BE2C (cell line): ENCODE data around the gene USP11.
A peak's percentile ranks its signal among the peaks of the same experiment; 100 is the strongest.

Source experiments
- DNase-seq: peaks from one replicate; pipeline ENCODE4 v3.0.0-alpha.2; 2020
- H3K27me3 ChIP-seq: fragments of 250-450 bp; sonication (Bioruptor Pico); 2 replicates; pipeline ENCODE4 v1.5.1; 2020; ENCODE audit warnings: mild to moderate bottlenecking
- H3K36me3 ChIP-seq: fragments of 250-450 bp; sonication (Bioruptor Pico); 2 replicates; pipeline ENCODE4 v1.5.1; 2020; ENCODE audit warnings: mild to moderate bottlenecking
- H3K4me1 ChIP-seq: fragments of 250-450 bp; sonication (Bioruptor Pico); 2 replicates; pipeline ENCODE4 v1.5.1; 2020
- H3K4me3 ChIP-seq: 2 replicates; pipeline ENCODE4 v1.5.1; 2011; ENCODE audit warnings: low read depth, low read length
- H3K9me3 ChIP-seq: fragments of 250-450 bp; sonication (Bioruptor Pico); 2 replicates; pipeline ENCODE4 v1.5.1; 2020
- CTCF ChIP-seq: IDR thresholded peaks from 2 replicates; pipeline ENCODE4 v1.5.1; 2012; ENCODE audit warnings: mild to moderate bottlenecking, low read depth, low read length

Gene USP11

DNA sequence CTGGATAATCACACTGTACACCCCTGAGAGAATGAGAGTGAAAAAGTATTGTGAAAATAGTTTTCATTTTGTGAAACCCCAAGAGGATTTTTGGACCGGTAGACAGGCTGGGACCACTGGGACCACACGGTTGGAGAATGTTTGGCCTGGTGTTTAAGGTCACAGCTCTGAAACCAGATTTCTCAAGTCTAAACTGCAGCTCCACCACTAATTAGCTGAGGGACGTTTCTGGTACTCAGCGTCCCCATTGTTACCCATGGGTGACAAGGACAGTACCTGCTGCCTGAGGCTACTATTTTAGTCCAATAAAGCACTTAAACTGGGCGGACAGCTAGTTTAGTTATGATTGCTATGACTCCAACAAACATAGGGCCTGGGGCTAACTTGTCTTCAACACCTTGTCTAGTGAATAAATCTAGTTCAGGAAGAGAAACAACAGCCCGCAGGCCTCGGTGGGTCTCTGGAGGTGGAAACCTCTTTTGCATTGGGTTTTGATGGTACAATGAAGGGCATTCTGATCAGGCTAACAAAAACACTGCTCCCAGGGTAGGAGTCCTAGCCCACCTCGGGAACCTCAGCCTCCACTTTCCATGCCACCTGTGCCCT, 509 bp upstream of the USP11 start:
- Histone ChIP-seq H3K4me3 (peak overlapping the region; percentile 77), H3K36me3 (no peaks in the 10 kb centered on the region), H3K4me1 (no peaks in the 10 kb centered on the region), H3K27me3 (no peaks in the 10 kb centered on the region), H3K9me3 (no peaks in the 10 kb centered on the region)
- TF ChIP-seq CTCF: no peak
- DNase-seq: no peak

DNA sequence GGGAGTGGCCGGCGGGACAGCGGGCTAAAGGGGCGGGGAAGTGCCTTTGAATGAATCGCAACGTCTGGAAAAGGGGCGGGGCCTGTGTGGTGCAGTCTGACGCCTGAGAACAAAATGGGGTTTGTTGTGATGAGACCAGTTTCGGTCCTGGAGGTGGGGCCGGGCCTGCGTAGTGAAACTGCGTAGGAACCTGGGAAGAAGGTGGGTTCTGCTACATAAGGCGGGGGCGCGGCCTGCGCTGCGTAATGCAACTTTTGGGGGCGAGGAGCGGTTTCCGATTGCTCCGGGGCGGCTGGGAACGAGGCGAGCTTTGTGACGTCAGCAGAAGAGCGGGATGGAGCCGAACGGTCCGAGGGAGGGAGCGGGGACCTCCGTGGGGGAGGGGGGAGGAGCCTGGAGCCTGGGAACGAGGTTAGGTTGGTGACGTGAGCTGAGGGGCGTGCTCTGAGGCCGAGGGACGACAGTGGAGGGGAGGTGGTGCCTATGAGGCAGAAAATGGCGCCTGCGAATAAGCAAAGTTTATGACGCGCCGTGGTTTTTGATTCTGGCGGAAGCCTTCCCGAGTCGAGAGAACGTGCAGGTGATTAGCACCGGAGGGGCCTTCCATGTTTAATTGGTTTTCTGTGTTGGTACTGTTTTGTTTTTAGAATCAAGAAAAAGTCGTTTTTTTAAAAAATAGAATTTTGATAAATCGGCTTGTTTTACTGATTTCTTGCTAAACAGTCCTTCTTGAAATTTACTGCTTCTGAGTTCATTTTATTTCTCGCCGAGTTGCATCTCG, 714 bp downstream of the USP11 start:
- H3K36me3 ChIP-seq: no peaks in the 10 kb centered on the region
- H3K9me3 ChIP-seq: no peaks in the 10 kb centered on the region
- no peaks in the 10 kb centered on the region for H3K27me3 ChIP-seq
- H3K4me3 ChIP-seq: peak overlapping the region; percentile 77
- DNase-seq: peak; percentile 88
- H3K4me1 ChIP-seq: no peaks in the 10 kb centered on the region
- no peak for TF ChIP-seq CTCF

DNA sequence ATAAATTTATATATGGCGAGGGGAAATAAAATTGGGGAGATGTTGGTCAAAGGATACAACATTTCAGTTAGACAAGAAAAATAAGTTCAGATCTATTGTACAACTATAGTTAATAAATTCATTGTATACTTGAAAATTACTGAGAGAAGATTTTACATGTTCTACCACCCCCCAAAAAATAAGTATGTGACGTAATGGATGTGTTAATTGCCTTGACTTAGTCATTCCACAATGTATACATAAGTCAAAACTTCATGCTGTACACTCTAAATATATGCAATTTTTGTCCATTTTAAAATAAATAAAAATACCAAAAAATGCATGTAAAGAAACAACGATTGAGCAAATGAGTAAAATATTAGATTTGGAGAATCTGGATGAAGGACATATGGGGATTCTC, 1.8 kb downstream of the USP11 start:
- TF ChIP-seq CTCF: no peak
- Histone ChIP-seq H3K4me3 (peak overlapping the region; percentile 77), H3K4me1 (no peaks in the 10 kb centered on the region), H3K9me3 (no peaks in the 10 kb centered on the region), H3K36me3 (no peaks in the 10 kb centered on the region), H3K27me3 (no peaks in the 10 kb centered on the region)
- DNase-seq: no peak

DNA sequence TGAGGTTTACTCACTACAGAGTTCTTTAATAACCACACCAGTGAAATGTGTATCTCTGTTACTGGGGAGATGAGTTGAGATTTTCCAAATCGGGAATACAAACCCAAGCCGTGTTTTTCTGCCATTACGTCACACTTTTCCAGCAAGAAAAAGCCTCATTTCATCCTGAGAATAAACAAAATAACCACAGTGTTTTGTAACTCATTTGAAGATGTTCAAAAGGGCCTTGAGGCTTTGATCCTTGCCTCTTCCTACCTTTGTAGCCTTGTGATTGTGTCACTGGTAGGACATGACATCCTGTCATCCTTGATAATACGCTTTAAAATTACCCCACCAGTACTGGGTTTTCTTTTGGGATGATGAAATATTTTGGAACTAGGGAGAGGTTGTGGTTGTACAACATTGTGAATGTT, 2.9 kb downstream of the USP11 start:
- TF ChIP-seq CTCF: no peak
- DNase-seq: no peak

DNA sequence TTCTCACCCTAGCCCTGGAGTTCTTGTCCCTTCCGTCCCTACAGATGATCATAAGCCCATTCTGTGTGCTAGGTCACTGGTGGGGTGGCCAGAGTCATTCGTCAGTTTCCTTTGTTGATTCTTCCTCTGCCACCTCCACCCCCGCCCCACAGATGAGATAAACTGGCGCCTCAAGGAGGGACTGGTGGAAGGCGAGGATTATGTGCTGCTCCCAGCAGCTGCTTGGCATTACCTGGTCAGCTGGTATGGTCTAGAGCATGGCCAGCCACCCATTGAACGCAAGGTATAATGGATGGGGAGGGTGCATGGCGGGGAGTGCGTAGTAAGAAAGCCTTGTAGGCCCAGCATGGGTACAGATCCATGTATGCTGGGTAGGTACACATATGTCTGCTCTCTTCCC, 6.4 kb downstream of the USP11 start:
- H3K4me1 ChIP-seq: no peaks in the 10 kb centered on the region
- no peaks in the 10 kb centered on the region for H3K9me3 ChIP-seq
- no peak overlapping the region for H3K4me3 ChIP-seq
- H3K36me3 ChIP-seq: no peaks in the 10 kb centered on the region
- no peak for DNase-seq
- no peaks in the 10 kb centered on the region for H3K27me3 ChIP-seq
- TF ChIP-seq CTCF: no peak

More for the DNA sequence above, 2.9 kb downstream of the USP11 start:
- H3K27me3 ChIP-seq: no peaks in the 10 kb centered on the region
- H3K4me1 ChIP-seq: no peaks in the 10 kb centered on the region
- H3K36me3 ChIP-seq: no peaks in the 10 kb centered on the region
- no peaks in the 10 kb centered on the region for H3K9me3 ChIP-seq
- no peak overlapping the region for H3K4me3 ChIP-seq

GRCh38 chrX:47239898-47240545, 7.2 kb downstream of the USP11 start:
- H3K4me3 ChIP-seq: no peak overlapping the region
- H3K9me3 ChIP-seq: no peaks in the 10 kb centered on the region
- TF ChIP-seq CTCF: no peak
- no peaks in the 10 kb centered on the region; the same call in 1 of the 2 replicates for H3K36me3 ChIP-seq
- DNase-seq: no peak
- H3K27me3 ChIP-seq: no peaks in the 10 kb centered on the region
- no peaks in the 10 kb centered on the region for H3K4me1 ChIP-seq
